H54 (cell line): Measurements from ENCODE around the gene ARHGAP12.
A peak's percentile ranks its signal among the peaks of the same experiment; 100 is the strongest.
"Not testable (repeated sequence)": the region's sequence is repeated elsewhere in the genome, so short reads cannot be mapped to it uniquely, and the experiment has no call there.

Source experiments
- DNase-seq: peaks from one replicate; pipeline ENCODE4 v3.0.0; 2011; ENCODE audit warnings: low spot score, mixed read lengths; ENCODE audit not compliant: insufficient read length
- FAIRE-seq: peaks from 3 replicates; lab custom pipeline; 2011; peaks lifted over from hg19 to GRCh38; lab: Jason Lieb, UNC
- POLR2A ChIP-seq: IDR thresholded peaks from 2 replicates; pipeline ENCODE4 v1.6.1; 2011; ENCODE audit warnings: low read depth, mild to moderate bottlenecking, low read length

The ARHGAP12 gene

GRCh38 chr10:31928549-31929260 is at the start of gene ARHGAP12:
Gene ARHGAP12, minus strand, starts transcription at chr10:31928831. Its CDS starts 19,976 bp downstream, at chr10:31908855.
- no peak for DNase-seq
- FAIRE-seq: no peak
- TF ChIP-seq POLR2A: peak; percentile 74

DNA sequence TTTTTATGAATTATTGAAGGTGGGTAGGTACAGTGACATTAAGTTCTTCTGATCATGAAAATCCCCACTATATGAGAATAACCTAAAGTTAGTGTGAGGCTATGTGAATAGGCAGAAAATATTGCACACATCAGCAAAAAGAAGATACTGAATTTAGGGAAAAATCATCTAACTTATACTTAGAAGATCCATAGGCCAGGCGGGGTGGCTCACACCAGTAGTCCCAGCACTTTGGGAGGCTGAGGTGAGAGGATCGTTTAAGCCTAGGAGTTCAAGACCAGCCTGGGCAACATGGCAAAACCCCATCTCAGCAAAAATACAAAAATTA is 49.5 kb upstream of the ARHGAP12 start:
- no peak for FAIRE-seq
- no peak for DNase-seq
- no peak for TF ChIP-seq POLR2A

GRCh38 chr10:31977440-31978155 is 49.0 kb upstream of the ARHGAP12 start:
- no peak for TF ChIP-seq POLR2A
- no peak for DNase-seq
- no peak for FAIRE-seq

- TF ChIP-seq POLR2A: no peak
- no peak for FAIRE-seq
- DNase-seq: no peak
Observed at GRCh38 chr10:31975157-31975765, 46.6 kb upstream of the ARHGAP12 start.

DNA sequence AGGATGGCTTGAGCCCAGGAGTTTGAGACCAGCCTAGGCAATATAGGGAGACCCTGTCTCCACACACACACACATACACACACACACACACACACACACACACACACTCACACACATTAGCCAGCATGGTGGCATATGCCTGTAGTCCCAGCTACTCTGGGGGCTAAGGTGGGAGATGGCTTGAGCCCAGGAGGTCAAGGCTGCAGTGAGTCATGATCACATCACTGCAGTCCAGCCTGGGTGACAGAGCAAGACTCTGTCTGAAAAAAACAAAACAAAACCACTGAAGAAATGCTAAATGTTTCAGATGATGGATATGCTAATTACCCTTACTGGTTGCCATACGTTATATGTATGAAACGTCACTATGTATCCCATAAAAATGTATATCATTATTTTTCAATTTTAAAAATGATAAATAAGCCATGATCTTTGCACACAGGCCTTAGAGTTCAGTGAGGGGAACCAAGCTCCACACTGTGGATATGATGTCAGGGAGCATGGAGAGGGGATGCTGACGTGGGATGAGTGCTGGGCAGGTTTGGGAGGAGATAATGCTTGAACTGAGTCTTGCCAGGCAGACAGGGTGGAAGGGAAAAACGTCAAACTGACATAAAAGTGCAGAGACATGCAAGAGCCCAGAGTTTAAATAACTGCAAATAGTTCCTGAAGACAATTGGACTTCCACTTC is 45.9 kb upstream of the ARHGAP12 start:
- peak; percentile 73 for FAIRE-seq
- DNase-seq: no peak
- no peak for TF ChIP-seq POLR2A

GRCh38 chr10:31972519-31973041 is 43.9 kb upstream of the ARHGAP12 start:
- DNase-seq (no peak), FAIRE-seq (no peak)
- no peak for TF ChIP-seq POLR2A

- not testable (repeated sequence) for DNase-seq, FAIRE-seq
Observed at GRCh38 chr10:31969847-31970246, 41.2 kb upstream of the ARHGAP12 start.

GRCh38 chr10:31963589-31963980 is 35.0 kb upstream of the ARHGAP12 start:
- TF ChIP-seq POLR2A: no peak
- FAIRE-seq (no peak), DNase-seq (no peak)

- no peak for TF ChIP-seq POLR2A
- FAIRE-seq (no peak), DNase-seq (no peak)
Observed at GRCh38 chr10:31962826-31963588, 34.4 kb upstream of the ARHGAP12 start.

DNA sequence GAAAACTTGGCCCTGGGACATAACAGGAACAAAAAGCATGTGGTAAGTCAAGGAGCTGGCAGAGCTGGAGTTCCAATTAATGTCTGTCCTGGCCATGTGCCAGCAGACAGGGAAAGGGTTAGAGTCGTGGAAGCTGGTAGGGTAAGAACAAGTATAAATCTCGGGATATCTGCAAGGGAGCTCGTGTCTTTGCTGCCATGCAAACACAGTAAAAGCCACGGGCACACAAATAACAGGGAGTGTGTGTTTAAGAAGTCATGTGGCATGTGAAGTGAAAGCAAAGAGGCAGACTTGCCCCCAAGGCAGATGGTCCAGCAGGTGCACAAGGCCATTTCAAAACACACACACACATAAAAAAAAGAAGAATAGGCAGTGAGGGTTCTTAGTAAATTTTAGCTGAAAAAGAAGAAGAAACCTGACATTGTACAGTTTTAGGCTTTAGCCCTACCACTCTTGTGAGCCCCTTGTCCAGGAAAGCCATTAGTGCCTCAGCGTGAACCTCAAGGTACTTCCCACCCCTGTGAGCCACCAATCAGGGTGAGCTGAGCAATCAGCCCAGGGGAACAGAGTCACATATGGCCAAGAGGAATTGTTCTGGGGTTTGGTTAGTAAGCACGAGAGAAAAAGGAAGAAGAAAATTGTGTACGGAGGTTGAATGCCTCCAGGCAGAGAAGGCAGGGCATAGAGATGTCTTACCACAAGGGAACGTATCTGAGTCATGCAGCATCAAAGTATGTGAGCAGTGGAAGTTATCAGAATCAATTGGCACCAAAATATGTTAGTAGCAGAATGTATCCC is 32.8 kb upstream of the ARHGAP12 start:
- TF ChIP-seq POLR2A: no peak
- peak; percentile 91 for FAIRE-seq
- peak; percentile 24 for DNase-seq

GRCh38 chr10:31959461-31960173 is 31.0 kb upstream of the ARHGAP12 start:
- no peak for TF ChIP-seq POLR2A
- no peak for DNase-seq
- FAIRE-seq: no peak

DNA sequence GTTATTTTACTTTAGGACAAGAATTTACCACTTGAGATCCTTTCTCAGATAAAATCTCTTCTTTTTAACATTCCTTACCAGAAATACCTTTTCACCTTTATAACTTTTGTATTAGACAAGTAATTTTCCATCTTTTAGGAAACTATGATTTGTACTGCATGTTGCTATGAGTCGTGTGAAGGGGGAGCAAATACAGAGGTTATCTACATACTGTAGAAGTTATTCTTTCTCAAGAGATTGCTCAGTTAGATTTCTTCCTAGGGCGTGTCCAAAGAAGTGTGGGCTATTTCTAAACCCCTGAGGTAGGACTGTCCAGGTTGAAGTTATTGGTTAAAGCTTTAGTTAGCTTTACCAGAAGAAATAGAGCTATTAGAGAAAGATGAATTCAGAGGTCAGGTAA is 30.2 kb upstream of the ARHGAP12 start:
- no peak for DNase-seq

More for the DNA sequence above, 30.2 kb upstream of the ARHGAP12 start:
- FAIRE-seq: no peak
- no peak for TF ChIP-seq POLR2A
